Subcutaneous abdominal adipose tissue (tissue), 5 donors: ENCODE measurements around the gene SORCS2.

ENCODE experiments used
- H3K27ac ChIP-seq: one replicate; pipeline ENCODE4 v1.7.0; 2013; ENCODE audit warnings: low read depth, mild to moderate bottlenecking, inconsistent platforms, low read length, moderate library complexity
- H3K27me3 ChIP-seq, 5 donors: one replicate each; pipeline ENCODE4 v1.7.0; 2013; ENCODE audit warnings: low read length in 5 of 5, inconsistent platforms in 1 of 5; ENCODE audit not compliant: control insufficient read depth in 5 of 5, insufficient read depth in 4 of 5
- H3K36me3 ChIP-seq, 5 donors: one replicate each; pipeline ENCODE4 v1.7.0; 2013; ENCODE audit warnings: low read length in 5 of 5; ENCODE audit not compliant: control insufficient read depth in 5 of 5, insufficient read depth in 5 of 5
- H3K4me1 ChIP-seq, 5 donors: one replicate each; pipeline ENCODE4 v1.7.0; 2013; ENCODE audit warnings: low read length in 5 of 5, mild to moderate bottlenecking in 3 of 5, moderate library complexity in 1 of 5; ENCODE audit not compliant: control insufficient read depth in 5 of 5, insufficient read depth in 5 of 5
- H3K4me3 ChIP-seq, 5 donors: one replicate each; pipeline ENCODE4 v1.7.0; 2013; ENCODE audit warnings: low read length in 5 of 5, low read depth in 1 of 5
- H3K9ac ChIP-seq, 5 donors: one replicate each; pipeline ENCODE4 v1.7.0; 2013; ENCODE audit warnings: low read length in 5 of 5, mild to moderate bottlenecking in 4 of 5, moderate library complexity in 3 of 5
- H3K9me3 ChIP-seq, 5 donors: one replicate each; pipeline ENCODE4 v1.7.0; 2013; ENCODE audit warnings: low read length in 5 of 5; ENCODE audit not compliant: control insufficient read depth in 5 of 5
- donor health status: healthy.
- donor health status: healthy.
- donor health status: healthy.
- donor health status: healthy.
- donor health status: healthy.

The SORCS2 gene

GRCh38 chr4:7652906-7653305 is 460.6 kb downstream of the SORCS2 start:
- Histone ChIP-seq H3K4me1 (peaks cover 2 to 57% (median 39%) of the 10 kb centered on the region in 5 donors), H3K27ac (no peak overlapping the region), H3K4me3 (peak overlapping the region in 1 of 5 donors; percentile 24)

GRCh38 chr4:7653510-7654369 is 461.4 kb downstream of the SORCS2 start:
- H3K27ac ChIP-seq: no peak overlapping the region
- peak overlapping the region in 1 of 5 donors; percentile 50 for H3K4me3 ChIP-seq
- H3K27me3 ChIP-seq: peaks cover 0 to 28% (median 7%) of the 10 kb centered on the region in 5 donors
- no peak overlapping the region for H3K9ac ChIP-seq
- no peaks in the 10 kb centered on the region for H3K36me3 ChIP-seq
- H3K9me3 ChIP-seq: no peaks in the 10 kb centered on the region
- H3K4me1 ChIP-seq: peaks cover 2 to 51% (median 39%) of the 10 kb centered on the region in 5 donors

More at GRCh38 chr4:7652906-7653305, 460.6 kb downstream of the SORCS2 start:
- Histone ChIP-seq H3K36me3 (no peaks in the 10 kb centered on the region), H3K9ac (no peak overlapping the region), H3K27me3 (peaks cover 0 to 29% (median 7%) of the 10 kb centered on the region in 5 donors), H3K9me3 (no peaks in the 10 kb centered on the region)

GRCh38 chr4:7654550-7655445 is 462.5 kb downstream of the SORCS2 start:
- no peak overlapping the region for H3K27ac ChIP-seq
- no peak overlapping the region for H3K4me3 ChIP-seq
- no peaks in the 10 kb centered on the region for H3K36me3 ChIP-seq
- H3K9me3 ChIP-seq: no peaks in the 10 kb centered on the region
- peaks cover 0 to 26% (median 7%) of the 10 kb centered on the region in 5 donors for H3K27me3 ChIP-seq
- H3K9ac ChIP-seq: no peak overlapping the region
- peaks cover 2 to 40% (median 29%) of the 10 kb centered on the region in 5 donors for H3K4me1 ChIP-seq

GRCh38 chr4:7655511-7656243 is 463.3 kb downstream of the SORCS2 start:
- Histone ChIP-seq H3K4me1 (peaks cover 2 to 36% (median 28%) of the 10 kb centered on the region in 5 donors), H3K9me3 (no peaks in the 10 kb centered on the region), H3K9ac (no peak overlapping the region), H3K36me3 (no peaks in the 10 kb centered on the region), H3K27me3 (peaks cover 0 to 28% (median 5%) of the 10 kb centered on the region in 5 donors), H3K4me3 (no peak overlapping the region), H3K27ac (no peak overlapping the region)

GRCh38 chr4:7656244-7656800 is 464.0 kb downstream of the SORCS2 start:
- Histone ChIP-seq H3K4me3 (no peak overlapping the region), H3K9ac (no peak overlapping the region), H3K36me3 (no peaks in the 10 kb centered on the region)

GRCh38 chr4:7657545-7658297 is 465.4 kb downstream of the SORCS2 start:
- H3K27ac ChIP-seq: no peak overlapping the region
- no peak overlapping the region for H3K9ac ChIP-seq
- peaks cover 0 to 15% (median 10%) of the 10 kb centered on the region in 5 donors for H3K4me1 ChIP-seq
- no peak overlapping the region for H3K4me3 ChIP-seq
- H3K27me3 ChIP-seq: peaks cover 0 to 25% (median 5%) of the 10 kb centered on the region in 5 donors
- H3K9me3 ChIP-seq: no peaks in the 10 kb centered on the region
- H3K36me3 ChIP-seq: no peaks in the 10 kb centered on the region

More at GRCh38 chr4:7656244-7656800, 464.0 kb downstream of the SORCS2 start:
- Histone ChIP-seq H3K27ac (no peak overlapping the region), H3K4me1 (peaks cover 2 to 29% (median 21%) of the 10 kb centered on the region in 5 donors), H3K9me3 (no peaks in the 10 kb centered on the region), H3K27me3 (peaks cover 0 to 25% (median 5%) of the 10 kb centered on the region in 5 donors)

- no peaks in the 10 kb centered on the region for H3K36me3 ChIP-seq
- no peak overlapping the region for H3K9ac ChIP-seq
- H3K4me1 ChIP-seq: peaks cover 0 to 9% (median 5%) of the 10 kb centered on the region in 5 donors
Measured at GRCh38 chr4:7658341-7659204, 466.2 kb downstream of the SORCS2 start.

GRCh38 chr4:7659429-7660175 is 467.3 kb downstream of the SORCS2 start:
- no peak overlapping the region for H3K4me3 ChIP-seq
- no peaks in the 10 kb centered on the region for H3K9me3 ChIP-seq
- no peaks in the 10 kb centered on the region for H3K4me1 ChIP-seq
- H3K27ac ChIP-seq: no peak overlapping the region
- H3K9ac ChIP-seq: no peak overlapping the region
- H3K27me3 ChIP-seq: peaks cover 0 to 17% (median 2%) of the 10 kb centered on the region in 5 donors
- H3K36me3 ChIP-seq: no peaks in the 10 kb centered on the region

More at GRCh38 chr4:7658341-7659204, 466.2 kb downstream of the SORCS2 start:
- Histone ChIP-seq H3K4me3 (no peak overlapping the region), H3K27me3 (peaks cover 0 to 25% (median 5%) of the 10 kb centered on the region in 5 donors), H3K27ac (no peak overlapping the region), H3K9me3 (no peaks in the 10 kb centered on the region)
